Pancreas (tissue), 10 donors: Measurements from ENCODE around the gene ETS1. TPM values are rescaled to one million over a fixed set of nuclear protein-coding genes. Genes with fewer than 3 reads are reported as not detected.
A peak's percentile ranks its signal among the peaks of the same experiment; 100 is the strongest.

Experiments
- ATAC-seq, 4 donors: fragments of 200-7000 bp; cut with Tn5 transposase; one replicate each; pipeline versions ENCODE4 v1.8.0 to v1.9.1; 2020; ENCODE audit warnings: mild to moderate bottlenecking in 4 of 4, moderate library complexity in 4 of 4
- DNase-seq, 6 donors: peaks; one replicate each; pipeline ENCODE4 v3.0.0-alpha.2; 2020
- FAIRE-seq: peaks from 2 replicates; lab custom pipeline; 2012; peaks lifted over from hg19 to GRCh38; lab: Jason Lieb, UNC
- H3K27ac ChIP-seq, 4 donors: fragments of 200-600 bp; sonication (generic); 1 replicate in 3 of 4; 2 replicates in 1 of 4; pipeline versions ENCODE4 v1.5.0 to v1.8.0; 2020
- H3K27me3 ChIP-seq, 4 donors: fragments of 200-600 bp; one replicate each; pipeline ENCODE4 v1.8.0; 2021
- H3K36me3 ChIP-seq, 3 donors: fragments of 200-600 bp; sonication (generic) in 1 of 3; one replicate each; pipeline versions ENCODE4 v1.5.0 to v1.8.0; 2020 to 2021
- H3K4me1 ChIP-seq, 3 donors: fragments of 200-600 bp; one replicate each; pipeline ENCODE4 v1.8.0; 2021
- H3K4me3 ChIP-seq, 4 donors: fragments of 200-600 bp; sonication (generic) in 2 of 4; one replicate each; pipeline versions ENCODE4 v1.5.0 to v1.8.0; 2020 to 2021
- H3K9me3 ChIP-seq, 4 donors: fragments of 200-600 bp; one replicate each; pipeline ENCODE4 v1.8.0; 2021
- CTCF ChIP-seq, 4 donors: fragments of 200-600 bp; sonication (generic) in 3 of 4; IDR thresholded peaks; one replicate each; pipeline versions ENCODE4 v1.5.0 to v1.8.0; 2021; ENCODE audit warnings: antibody characterized with exemption in 4 of 4
- WGBS, 2 donors: extraction: QIAGEN DNeasy Blood & Tissue Kit; methylation state at CpG; one replicate each; pipeline ENCODE4 v1.1.7; 2013; 5-methylcytosine and 5-hydroxymethylcytosine counted together
- intact Hi-C, 3 donors: fragments of 100-400 bp; cut with DNase I; formaldehyde crosslinking; loops; one replicate each; pipeline versions ENCODE4 v1.11.1 to v1.14.2; 2022
- polyA plus RNA-seq, 2 donors: library from polyadenylated mRNA; stranded (reverse); fragments of 200-250 nt; gene quantifications; one replicate each; pipeline ENCODE4 v1.2.3, GENCODE V29; 2013
- total RNA-seq, 6 donors: library from RNA; stranded (reverse); fragmentation: NEBNext Ultra II Directional in 4 of 6; extraction: Animal tissue kit (Norgen Biotek cat#: 25700) in 4 of 6; gene quantifications; one replicate each; pipeline versions ENCODE4 v1.2.1 to v1.2.4, GENCODE V29; 2021 to 2023
- donor health status: healthy with polysubstance abuse.
- donor health status: DM: no; HTN: no; CAD: no; lungs with moderate emphysema.
- donor health status: DM: no; HTN: no; CAD: no.
- donor health status: control.
- donor health status: control.
- donor health status: Bipolar disorder and iron deficiency.
- donor health status: DM: yes; HTN: yes; CAD: no.
- donor health status: DM: no; HTN: no; CAD: no.
- donor health status: DM: no; HTN: no; CAD: no.
- donor health status: DM: yes; HTN: yes; CAD: no.

ETS1 gene
- total and polyA plus RNA-seq, 8 donors = 5.4 to 26.6 (median 13.0) TPM

- no peaks in the 10 kb centered on the region for H3K27me3 ChIP-seq
- H3K9me3 ChIP-seq = no peaks in the 10 kb centered on the region
- peaks cover 8 to 37% (median 11%) of the 10 kb centered on the region in 3 donors for H3K4me1 ChIP-seq
- H3K27ac ChIP-seq = peak overlapping the region; percentile 35 to 73 (median 56)
- peak; percentile 73 to 82 (median 78) for DNase-seq
- WGBS, 2 donors = 15% methylated on average over 12 of the region's 12 CpGs
- peak overlapping the region in 2 of 4 donors; percentile 12 to 33 for H3K4me3 ChIP-seq
- peak; percentile 94 to 96 (median 96) for ATAC-seq
- FAIRE-seq = no peak
- TF ChIP-seq CTCF (IDR thresholded peaks at IDR 0.05) = no peak
- intact Hi-C loops = no loop called here
- H3K36me3 ChIP-seq = no peaks in the 10 kb centered on the region
These were observed 80.3 kb downstream of the ETS1 start for GRCh38 chr11:128506999-128507611.

- intact Hi-C loops = no loop called here
These were observed 81.0 kb downstream of the ETS1 start for GRCh38 chr11:128506356-128506755.

GRCh38 chr11:128505449-128506065 is 81.8 kb downstream of the ETS1 start:
- no peak overlapping the region for H3K4me3 ChIP-seq
- FAIRE-seq (no peak), ATAC-seq (no peak), DNase-seq (no peak)
- no peak overlapping the region for H3K27ac ChIP-seq
- peaks cover 8 to 33% (median 11%) of the 10 kb centered on the region in 3 donors for H3K4me1 ChIP-seq
- H3K9me3 ChIP-seq = no peaks in the 10 kb centered on the region
- 90 to 91% methylated on average over 12 of the region's 12 CpGs for WGBS, 2 donors
- H3K36me3 ChIP-seq = no peaks in the 10 kb centered on the region
- no peaks in the 10 kb centered on the region for H3K27me3 ChIP-seq
- intact Hi-C loops = no loop called here
- TF ChIP-seq CTCF (IDR thresholded peaks at IDR 0.05) = no peak

More at GRCh38 chr11:128506356-128506755, 81.0 kb downstream of the ETS1 start:
- TF ChIP-seq CTCF (IDR thresholded peaks at IDR 0.05) = no peak
- no peak for DNase-seq
- no peak overlapping the region for H3K4me3 ChIP-seq
- H3K9me3 ChIP-seq = no peaks in the 10 kb centered on the region
- H3K27me3 ChIP-seq = no peaks in the 10 kb centered on the region
- H3K36me3 ChIP-seq = no peaks in the 10 kb centered on the region
- 93% methylated on average over 15 of the region's 15 CpGs for WGBS, 2 donors
- H3K27ac ChIP-seq = no peak overlapping the region
- peaks cover 8 to 39% (median 11%) of the 10 kb centered on the region in 3 donors for H3K4me1 ChIP-seq
- ATAC-seq = no peak
- FAIRE-seq = no peak

- WGBS, 2 donors = 92 to 96% methylated on average over 2 of the region's 2 CpGs
- no peak for ATAC-seq
- no peaks in the 10 kb centered on the region for H3K27me3 ChIP-seq
- no peak overlapping the region for H3K27ac ChIP-seq
- no peak for DNase-seq
- FAIRE-seq = no peak
- H3K4me3 ChIP-seq = no peak overlapping the region
- intact Hi-C loops = no loop called here
- H3K36me3 ChIP-seq = no peaks in the 10 kb centered on the region
- H3K9me3 ChIP-seq = no peaks in the 10 kb centered on the region
- no peak for TF ChIP-seq CTCF (IDR thresholded peaks at IDR 0.05)
- H3K4me1 ChIP-seq = peaks cover 7 to 29% (median 8%) of the 10 kb centered on the region in 3 donors
These were observed 82.9 kb downstream of the ETS1 start for GRCh38 chr11:128504486-128504885.
